ENCODE measurements around the gene CPLX4. TPM values are rescaled to one million over a fixed set of nuclear protein-coding genes. Genes with fewer than 3 reads are reported as not detected.

CPLX4 gene
- total RNA-seq, 6 experiments from 2014 or later, result not detected

DNA sequence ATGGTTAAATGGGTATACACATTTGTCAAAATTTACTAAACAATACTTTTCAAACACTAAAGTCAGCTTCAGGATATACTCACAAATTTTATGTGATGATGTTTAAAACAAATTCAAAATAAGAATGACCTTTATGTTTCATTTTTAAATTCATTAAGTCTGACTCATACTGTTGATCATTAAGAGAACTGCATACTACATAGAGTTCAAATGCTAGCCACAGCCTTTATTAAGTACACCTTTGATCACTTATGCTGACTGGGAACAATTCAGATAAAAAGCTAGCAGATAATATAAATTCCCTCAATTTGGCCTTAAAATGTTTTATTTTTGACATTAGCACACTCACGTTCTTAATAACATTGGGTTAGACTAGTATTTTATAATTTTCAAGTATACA, 26.5 kb upstream of the CPLX4 start:
- Mint-ChIP-seq H3K27me3 (ENCODE audit: insufficient read depth) (no peaks in the 10 kb centered on the region; the same call in 1 of the 2 replicates), H3K36me3 (ENCODE audit: low read depth) (peaks cover 87% of the 10 kb centered on the region), H3K9me3 (peaks cover 13% of the 10 kb centered on the region), H3K4me1 (ENCODE audit: low read depth) (peaks cover 48% of the 10 kb centered on the region), H3K27ac (no peak overlapping the region), H3K4me3 (no peak overlapping the region)
- TF ChIP-seq, protein P1, sequence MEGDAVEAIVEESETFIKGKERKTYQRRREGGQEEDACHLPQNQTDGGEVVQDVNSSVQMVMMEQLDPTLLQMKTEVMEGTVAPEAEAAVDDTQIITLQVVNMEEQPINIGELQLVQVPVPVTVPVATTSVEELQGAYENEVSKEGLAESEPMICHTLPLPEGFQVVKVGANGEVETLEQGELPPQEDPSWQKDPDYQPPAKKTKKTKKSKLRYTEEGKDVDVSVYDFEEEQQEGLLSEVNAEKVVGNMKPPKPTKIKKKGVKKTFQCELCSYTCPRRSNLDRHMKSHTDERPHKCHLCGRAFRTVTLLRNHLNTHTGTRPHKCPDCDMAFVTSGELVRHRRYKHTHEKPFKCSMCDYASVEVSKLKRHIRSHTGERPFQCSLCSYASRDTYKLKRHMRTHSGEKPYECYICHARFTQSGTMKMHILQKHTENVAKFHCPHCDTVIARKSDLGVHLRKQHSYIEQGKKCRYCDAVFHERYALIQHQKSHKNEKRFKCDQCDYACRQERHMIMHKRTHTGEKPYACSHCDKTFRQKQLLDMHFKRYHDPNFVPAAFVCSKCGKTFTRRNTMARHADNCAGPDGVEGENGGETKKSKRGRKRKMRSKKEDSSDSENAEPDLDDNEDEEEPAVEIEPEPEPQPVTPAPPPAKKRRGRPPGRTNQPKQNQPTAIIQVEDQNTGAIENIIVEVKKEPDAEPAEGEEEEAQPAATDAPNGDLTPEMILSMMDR (IDR thresholded peaks at IDR 0.05), result no peak
- no peak for DNase-seq

DNA sequence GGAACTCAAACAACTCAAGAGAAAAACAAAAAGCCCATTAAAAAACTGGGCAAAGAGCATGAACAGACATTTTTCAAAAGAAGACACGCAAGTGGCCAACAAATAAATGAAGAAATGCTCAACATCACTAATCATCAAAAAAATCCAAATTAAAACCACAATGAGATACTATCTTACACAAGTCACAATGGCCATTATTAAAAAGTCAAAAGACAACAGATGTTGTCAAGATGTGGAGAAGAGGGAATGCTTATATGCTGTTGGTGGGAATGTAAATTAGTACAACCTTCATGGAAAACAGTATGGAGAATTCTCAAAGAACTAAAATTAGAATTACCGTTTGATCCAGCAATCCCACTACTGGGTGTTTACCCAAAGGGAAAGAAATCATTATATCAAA, 25.5 kb upstream of the CPLX4 start:
- Mint-ChIP-seq H3K4me1 (ENCODE audit: low read depth) (peaks cover 48% of the 10 kb centered on the region), H3K4me3 (no peak overlapping the region), H3K27me3 (ENCODE audit: insufficient read depth) (no peaks in the 10 kb centered on the region; the same call in 1 of the 2 replicates), H3K27ac (no peak overlapping the region), H3K36me3 (ENCODE audit: low read depth) (peaks cover 82% of the 10 kb centered on the region), H3K9me3 (peaks cover 13% of the 10 kb centered on the region)
- no peak for DNase-seq
- TF ChIP-seq, protein P1 (IDR thresholded peaks at IDR 0.05), result no peak

DNA sequence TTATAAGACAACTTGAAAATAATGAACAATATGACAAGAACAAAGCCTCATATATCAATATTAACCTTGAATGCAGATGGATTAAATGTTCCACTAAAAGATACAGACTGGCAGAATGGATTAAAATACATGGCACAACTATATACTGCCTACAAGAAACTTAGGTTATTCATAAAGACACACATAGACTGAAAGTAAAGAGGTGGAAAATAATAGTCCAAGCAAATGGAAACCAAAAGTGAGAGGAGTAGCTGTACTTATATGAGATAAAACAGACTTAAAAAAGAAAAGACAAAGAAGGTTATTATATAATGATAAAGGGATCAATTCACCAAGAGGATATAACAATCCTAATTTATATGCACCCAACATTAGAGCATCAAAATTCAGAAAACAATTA, 22.4 kb upstream of the CPLX4 start:
- no peak overlapping the region for H3K4me3 Mint-ChIP-seq
- TF ChIP-seq, protein P1 (IDR thresholded peaks at IDR 0.05), result no peak
- no peak for DNase-seq
- H3K4me1 Mint-ChIP-seq (ENCODE audit: low read depth), result peaks cover 46% of the 10 kb centered on the region
- H3K36me3 Mint-ChIP-seq (ENCODE audit: low read depth), result peaks cover 88% of the 10 kb centered on the region
- peaks cover 10% of the 10 kb centered on the region for H3K9me3 Mint-ChIP-seq
- H3K27me3 Mint-ChIP-seq (ENCODE audit: insufficient read depth), result no peaks in the 10 kb centered on the region
- H3K27ac Mint-ChIP-seq, result no peak overlapping the region

DNA sequence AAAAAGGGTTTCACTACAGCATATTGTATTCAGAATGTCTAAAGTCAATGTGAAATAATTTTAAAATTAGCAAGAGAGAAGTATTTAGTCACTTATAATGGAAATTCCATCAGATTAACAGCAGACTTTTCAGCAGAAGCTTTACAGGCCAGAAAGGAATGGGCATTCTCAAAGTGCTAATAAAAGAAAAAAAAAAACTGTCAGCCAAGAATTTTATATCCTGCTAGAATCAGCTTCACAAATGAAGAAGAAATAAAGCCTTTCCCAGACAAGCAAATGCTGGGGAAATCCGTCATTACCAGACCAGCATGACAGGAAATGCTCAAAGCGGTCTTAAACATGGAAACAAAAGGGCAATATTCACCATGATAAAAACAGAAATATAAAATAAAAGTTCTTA, 21.9 kb upstream of the CPLX4 start:
- DNase-seq, result no peak
- Mint-ChIP-seq H3K27ac (no peak overlapping the region), H3K36me3 (ENCODE audit: low read depth) (peaks cover 83% of the 10 kb centered on the region)

DNA sequence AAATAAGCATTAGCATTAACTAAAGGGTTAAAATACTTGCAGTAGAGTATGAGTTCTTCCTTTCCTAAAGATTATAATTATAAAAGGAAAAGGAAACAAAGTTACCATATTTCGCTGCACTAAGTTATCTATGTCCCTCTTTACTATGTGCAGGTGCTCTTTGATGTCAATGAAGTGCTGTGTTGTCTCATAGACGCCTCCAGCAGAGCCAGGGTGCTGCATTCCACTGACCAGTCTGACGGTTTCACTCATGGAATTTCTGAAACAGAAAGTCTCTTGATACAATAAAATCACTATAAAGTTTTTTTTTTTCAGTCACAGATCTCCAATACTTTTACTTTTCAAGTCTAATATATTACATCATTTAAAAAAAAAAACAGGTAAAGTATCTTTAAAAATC, 14.5 kb upstream of the CPLX4 start:
- no peaks in the 10 kb centered on the region for H3K27me3 Mint-ChIP-seq (ENCODE audit: insufficient read depth)
- TF ChIP-seq, protein P1 (IDR thresholded peaks at IDR 0.05), result no peak
- H3K4me1 Mint-ChIP-seq (ENCODE audit: low read depth), result no peaks in the 10 kb centered on the region
- H3K36me3 Mint-ChIP-seq (ENCODE audit: low read depth), result peaks cover 49% of the 10 kb centered on the region
- H3K27ac Mint-ChIP-seq, result no peak overlapping the region
- H3K4me3 Mint-ChIP-seq, result no peak overlapping the region
- no peaks in the 10 kb centered on the region for H3K9me3 Mint-ChIP-seq
- no peak for DNase-seq

More for the DNA sequence above, 21.9 kb upstream of the CPLX4 start:
- Mint-ChIP-seq H3K9me3 (peaks cover 5% of the 10 kb centered on the region), H3K27me3 (ENCODE audit: insufficient read depth) (no peaks in the 10 kb centered on the region), H3K4me1 (ENCODE audit: low read depth) (peaks cover 41% of the 10 kb centered on the region), H3K4me3 (no peak overlapping the region)
- TF ChIP-seq, protein P1 (IDR thresholded peaks at IDR 0.05), result no peak

DNA sequence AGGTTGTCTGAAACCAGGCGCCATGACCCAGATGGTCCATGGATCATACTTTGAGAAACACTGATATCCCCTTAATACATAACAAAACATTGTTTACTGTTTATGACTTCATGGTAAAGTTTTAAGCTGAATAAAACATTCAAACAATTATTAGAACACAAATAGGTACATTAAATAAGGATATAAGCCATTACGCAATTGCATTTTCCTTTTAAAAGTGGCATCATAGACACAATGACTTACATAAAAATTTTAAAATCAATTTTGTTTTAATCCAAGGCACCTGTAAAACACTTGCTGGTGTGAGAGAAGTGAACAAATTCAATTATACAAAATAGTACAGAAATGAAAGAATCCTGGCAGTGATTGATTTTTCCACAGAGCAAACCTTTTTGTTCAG, 10.2 kb upstream of the CPLX4 start:
- TF ChIP-seq, protein P1 (IDR thresholded peaks at IDR 0.05), result no peak
- Mint-ChIP-seq H3K4me1 (ENCODE audit: low read depth) (peaks cover 10% of the 10 kb centered on the region), H3K36me3 (ENCODE audit: low read depth) (peaks cover 51% of the 10 kb centered on the region), H3K4me3 (no peak overlapping the region), H3K27me3 (ENCODE audit: insufficient read depth) (no peaks in the 10 kb centered on the region), H3K27ac (no peak overlapping the region), H3K9me3 (no peaks in the 10 kb centered on the region)
- DNase-seq, result no peak
